Measurements from ENCODE around the gene WNT16.

The WNT16 gene

GRCh38 chr7:121390617-121391016 lies 61.8 kb downstream of the WNT16 start:
- Histone ChIP-seq H3K4me3 (ENCODE audit: low read length) (peak overlapping the region; percentile 23; the same call in 1 of the 2 replicates), H3K4me2 (ENCODE audit: low read length) (peak overlapping the region; percentile 52), H3K27ac (ENCODE audit: low read depth, low read length) (no peak overlapping the region), H3K9me2 (replicated peaks; ENCODE audit: control insufficient read depth, low read length) (no peaks in the 10 kb centered on the region), H3K79me2 (ENCODE audit: control insufficient read depth, low read length) (peaks cover 100% of the 10 kb centered on the region), H3K36me3 (ENCODE audit: control insufficient read depth, low read length) (peaks cover 53% of the 10 kb centered on the region), H3K27me3 (ENCODE audit: control insufficient read depth, low read length) (no peaks in the 10 kb centered on the region), H3K9me3 (ENCODE audit: control insufficient read depth, insufficient read depth, low read length) (no peaks in the 10 kb centered on the region), H4K20me1 (ENCODE audit: control insufficient read depth, insufficient read depth, low read depth, low read length) (peaks cover 16% of the 10 kb centered on the region; the same call in 1 of the 2 replicates), H3K4me1 (ENCODE audit: control insufficient read depth, low read length) (peaks cover 91% of the 10 kb centered on the region), H3F3A (ENCODE audit: control insufficient read depth, insufficient read depth) (peaks cover 12% of the 10 kb centered on the region)
- TF ChIP-seq EZH2phosphoT487 (IDR thresholded peaks at IDR 0.05; ENCODE audit: borderline replicate concordance, low read length), result no peak
- no peak for TF ChIP-seq CTCF (IDR thresholded peaks at IDR 0.05; ENCODE audit: low read depth, low read length, poor library complexity, severe bottlenecking)
